ENCODE data around the gene FCHSD2.
A peak's percentile ranks its signal among the peaks of the same experiment; 100 is the strongest.
"Not testable (repeated sequence)": the region's sequence is repeated elsewhere in the genome, so short reads cannot be mapped to it uniquely, and the experiment has no call there.

The FCHSD2 gene

DNA sequence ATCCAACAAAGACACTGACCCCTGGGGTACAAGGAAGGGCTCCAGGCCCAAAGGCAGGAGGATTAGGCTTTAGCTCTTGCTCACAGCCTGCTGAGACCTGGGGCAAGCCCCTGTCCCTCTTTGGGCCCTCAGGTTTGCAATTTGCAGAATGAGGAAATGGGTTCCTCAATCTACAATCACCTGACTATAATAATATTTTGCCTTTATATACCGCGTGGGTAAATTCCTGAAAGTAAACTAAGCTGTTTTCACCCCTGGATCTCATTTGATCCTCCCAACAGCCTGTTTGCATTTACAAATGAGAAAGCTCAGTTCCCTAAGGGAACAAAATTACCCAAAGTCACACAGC lies 349.1 kb downstream of the FCHSD2 start:
- DNase-seq (ENCODE audit: low read depth in 2 of 2) = no peak

DNA sequence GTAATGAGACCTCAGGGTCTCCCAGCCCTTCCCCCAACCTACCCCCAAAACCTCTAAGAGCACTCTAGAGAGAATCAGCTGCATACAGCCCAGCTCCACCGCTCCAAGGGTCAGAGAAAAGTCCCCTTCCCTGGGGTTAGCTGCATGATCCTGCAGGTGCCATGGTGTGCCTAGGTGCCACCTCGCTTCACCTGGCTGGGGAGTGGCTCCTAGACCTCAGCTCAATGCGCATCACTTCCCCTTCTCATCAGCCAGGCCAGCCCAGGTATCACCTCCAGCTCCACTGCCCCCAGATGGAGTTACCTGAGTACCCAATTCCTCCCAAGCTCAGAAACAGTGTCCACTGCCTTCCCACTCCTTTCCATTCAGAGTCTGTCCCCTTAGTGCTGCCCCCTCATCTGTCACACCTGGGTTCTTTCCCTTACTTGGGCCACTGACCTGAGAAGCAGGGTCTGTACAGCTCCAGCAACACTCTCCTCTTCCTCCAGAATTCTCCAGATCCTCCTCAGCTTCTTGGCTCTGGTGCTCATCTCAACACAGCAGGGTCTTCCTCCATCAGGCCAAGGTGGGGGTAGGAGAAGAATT lies 349.6 kb downstream of the FCHSD2 start:
- DNase-seq (ENCODE audit: low read depth in 2 of 2) = no peak

DNA sequence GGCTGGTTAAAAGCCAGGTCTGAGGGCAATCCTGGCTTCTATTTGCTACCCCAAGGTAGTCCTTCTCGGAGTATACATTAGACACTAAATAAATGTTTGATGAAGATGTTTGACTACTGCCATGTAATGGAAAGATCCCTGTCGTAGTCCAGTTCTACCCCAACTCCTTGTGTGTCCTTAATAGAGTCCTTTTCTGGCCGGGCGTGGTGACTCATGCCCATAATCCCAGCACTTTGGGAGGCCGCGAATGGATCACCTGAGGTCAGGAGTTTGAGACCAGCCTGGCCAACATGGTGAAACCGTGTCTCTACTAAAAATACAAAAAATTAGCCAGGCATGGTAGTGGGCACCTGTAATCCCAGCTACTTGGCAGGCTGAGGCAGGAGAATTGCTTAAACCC lies 350.9 kb downstream of the FCHSD2 start:
- DNase-seq (ENCODE audit: low read depth in 2 of 2) = not testable (repeated sequence)

DNA sequence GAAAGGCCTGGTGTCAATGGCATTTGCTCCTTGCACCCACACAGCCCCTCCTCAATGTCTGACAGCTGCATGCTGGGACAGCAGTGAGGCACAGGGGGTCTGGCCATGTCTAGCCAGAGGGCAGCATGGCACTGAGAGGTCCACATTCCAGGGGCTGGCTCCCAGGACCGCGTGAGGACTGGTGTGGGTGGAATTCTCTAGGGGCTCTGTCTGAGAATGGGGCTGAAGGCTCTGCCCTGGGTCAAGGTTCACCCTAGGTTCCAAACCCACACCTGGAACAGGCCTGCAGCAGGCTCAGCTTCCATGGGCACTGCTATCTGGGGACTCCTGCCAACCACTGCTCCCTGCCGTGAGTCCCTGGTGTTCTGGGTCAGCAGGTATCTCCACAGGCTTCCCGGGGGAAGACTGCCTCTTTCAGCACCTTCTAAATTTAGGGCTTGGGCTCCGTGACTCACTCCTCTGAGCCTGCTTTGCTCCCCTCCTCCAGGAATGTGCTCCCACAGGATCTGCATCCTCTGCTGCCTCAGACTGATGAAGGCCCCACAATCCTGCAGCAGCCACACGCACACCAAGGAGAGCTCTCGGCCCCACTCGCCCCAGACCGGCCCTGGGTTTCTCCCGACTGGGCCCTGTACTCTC lies 352.5 kb downstream of the FCHSD2 start:
- DNase-seq (ENCODE audit: low read depth in 2 of 2) = peak; percentile 82

DNA sequence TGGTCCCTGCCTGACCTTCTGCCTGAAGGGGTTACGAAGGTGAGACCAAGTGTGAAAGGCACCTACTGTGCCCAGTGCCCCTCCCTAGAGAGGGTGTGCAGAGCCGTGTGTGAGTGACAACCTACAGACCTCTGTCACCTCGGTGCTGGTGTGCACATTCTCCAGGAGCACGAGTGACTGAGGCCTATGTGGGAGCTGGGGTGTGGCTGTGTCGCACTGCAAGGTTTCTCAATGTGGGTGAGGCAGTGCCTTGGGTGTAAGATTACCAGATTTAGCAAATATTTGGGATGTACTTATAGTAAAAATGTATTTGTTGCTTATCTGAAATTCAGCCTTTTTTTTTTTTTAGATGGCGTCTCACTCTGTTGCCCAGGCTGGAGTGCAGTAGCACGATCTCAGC lies 353.9 kb downstream of the FCHSD2 start:
- DNase-seq (ENCODE audit: low read depth in 2 of 2) = no peak

DNA sequence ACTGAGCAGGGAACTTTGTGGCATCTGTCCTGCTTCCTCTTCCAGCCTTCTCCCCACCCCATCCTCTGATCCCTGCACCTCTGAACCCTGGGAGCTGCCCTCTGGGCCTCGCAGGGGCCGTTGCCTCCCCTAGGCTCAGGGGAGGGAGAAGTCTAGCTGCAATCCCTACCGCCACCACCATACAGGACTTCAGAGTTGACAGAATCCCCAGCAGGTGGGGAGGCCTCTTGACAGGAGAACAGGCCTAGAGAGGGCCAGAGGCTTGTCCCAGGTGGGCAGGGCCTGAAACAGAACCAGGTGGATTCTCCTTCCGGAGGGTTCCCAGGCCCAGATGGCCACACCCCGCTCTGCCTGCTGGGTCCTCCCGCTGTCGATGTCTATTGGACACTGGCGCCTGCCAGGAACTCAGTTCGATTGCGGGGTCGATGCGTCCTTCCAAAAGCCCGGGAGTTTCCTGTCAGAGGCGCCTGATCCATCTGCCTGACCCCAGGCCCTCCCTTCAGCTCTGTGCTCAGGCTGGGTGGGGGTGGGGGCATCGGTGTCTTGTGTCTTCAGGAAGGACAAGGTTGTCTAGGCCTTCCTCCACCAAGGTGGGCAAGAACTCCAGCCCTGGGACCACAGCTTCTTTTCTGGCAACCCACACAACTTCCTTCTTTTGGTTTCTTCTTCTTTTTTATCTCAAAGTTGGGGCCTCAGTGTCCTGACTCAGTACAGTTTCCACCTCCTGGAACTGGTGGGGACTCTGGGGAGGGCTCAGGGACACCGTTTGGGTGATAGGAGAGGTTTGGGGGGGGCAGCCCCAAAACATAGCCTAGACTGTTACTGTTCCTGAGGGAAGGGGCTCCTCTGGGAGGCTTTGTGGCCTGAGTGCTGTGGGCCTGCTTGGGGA lies 354.7 kb downstream of the FCHSD2 start:
- no peak for DNase-seq (ENCODE audit: low read depth in 2 of 2)
